ENCODE data around the gene PDZD8.

PDZD8 gene

GRCh38 chr10:117375360-117376178, at the start of gene PDZD8:
PDZD8 (minus strand) TSS chr10:117375440; CDS start chr10:117375227, 213 bp downstream.
- DNase-seq, result peak; percentile 89 to 94

GRCh38 chr10:117424171-117424570, 48.9 kb upstream of the PDZD8 start:
- DNase-seq, result no peak

- DNase-seq, result no peak
Measured at GRCh38 chr10:117421985-117422384, 46.7 kb upstream of the PDZD8 start.

GRCh38 chr10:117420768-117421167, 45.5 kb upstream of the PDZD8 start:
- DNase-seq, result no peak

- DNase-seq, result no peak
Measured at GRCh38 chr10:117419921-117420320, 44.7 kb upstream of the PDZD8 start.

GRCh38 chr10:117419159-117419558, 43.9 kb upstream of the PDZD8 start:
- DNase-seq, result no peak

- DNase-seq, result no peak
Measured at GRCh38 chr10:117418121-117418520, 42.9 kb upstream of the PDZD8 start.

GRCh38 chr10:117417196-117417595, 42.0 kb upstream of the PDZD8 start:
- no peak for DNase-seq

GRCh38 chr10:117413928-117414618, 38.8 kb upstream of the PDZD8 start:
- no peak for DNase-seq

- DNase-seq, result no peak
Measured at GRCh38 chr10:117412469-117413010, 37.3 kb upstream of the PDZD8 start.

GRCh38 chr10:117411479-117412399, 36.5 kb upstream of the PDZD8 start:
- no peak for DNase-seq

GRCh38 chr10:117410557-117410956, 35.3 kb upstream of the PDZD8 start:
- no peak for DNase-seq

GRCh38 chr10:117409549-117410305, 34.5 kb upstream of the PDZD8 start:
- DNase-seq, result no peak

GRCh38 chr10:117408436-117409384, 33.5 kb upstream of the PDZD8 start:
- DNase-seq, result no peak

- no peak for DNase-seq
Measured at GRCh38 chr10:117405730-117406129, 30.5 kb upstream of the PDZD8 start.

- DNase-seq, result no peak
Measured at GRCh38 chr10:117400329-117400728, 25.1 kb upstream of the PDZD8 start.

- DNase-seq, result no peak
Measured at GRCh38 chr10:117399341-117400196, 24.3 kb upstream of the PDZD8 start.

- DNase-seq, result no peak
Measured at GRCh38 chr10:117398029-117398428, 22.8 kb upstream of the PDZD8 start.

GRCh38 chr10:117391436-117392205, 16.4 kb upstream of the PDZD8 start:
- DNase-seq, result no peak
